GM12865 (cell line): Measurements from ENCODE around the gene MYO1A.

ENCODE experiments used
- DNase-seq: peaks from one replicate; pipeline ENCODE4 v3.0.0; 2010; ENCODE audit warnings: low read depth
- H3K4me3 ChIP-seq: 2 replicates; pipeline ENCODE4 v1.5.1; 2011; ENCODE audit warnings: mild to moderate bottlenecking, low read depth, low read length, control low read depth
- TF ChIP-seq, protein P1 (sequence below): IDR thresholded peaks from 2 replicates; pipeline ENCODE4 v1.5.1; 2011; ENCODE audit warnings: low read length, control low read depth, low read depth, inconsistent platforms; ENCODE audit not compliant: insufficient read depth; ENCODE audit errors: missing control alignments

Gene MYO1A

DNA sequence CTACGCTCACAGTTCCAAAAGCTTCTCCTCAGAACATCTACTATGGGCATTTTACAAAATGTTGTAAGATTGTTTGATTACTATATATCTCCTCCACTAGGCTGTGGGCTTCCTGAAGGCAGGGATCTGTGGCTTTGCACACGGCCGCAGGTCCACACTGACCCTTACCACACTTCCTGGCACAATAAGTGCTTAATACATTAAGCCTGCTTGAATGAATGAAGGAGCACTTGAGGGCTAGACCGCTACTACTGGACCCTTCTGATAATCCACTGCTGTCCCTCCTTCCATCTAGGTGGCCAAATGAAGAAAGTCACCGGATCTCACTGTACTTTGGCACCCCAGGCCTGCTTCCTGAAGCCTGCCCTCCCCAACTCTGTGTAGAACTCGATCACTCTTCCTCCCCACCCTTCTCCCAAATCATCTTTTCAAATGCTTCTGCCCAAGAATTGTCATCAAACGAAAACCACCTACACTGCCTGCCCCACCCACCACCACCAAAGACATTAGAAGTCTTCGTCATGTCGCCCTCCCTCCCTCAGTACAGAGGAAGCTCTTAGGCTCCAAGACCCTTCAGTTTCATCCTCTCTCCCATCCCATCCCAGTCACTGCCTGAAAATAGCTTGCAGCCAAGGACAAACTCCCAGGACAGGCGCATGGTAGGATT is 43.0 kb downstream of the MYO1A start:
- no peak for DNase-seq
- peak overlapping the region; percentile 54 for H3K4me3 ChIP-seq
- TF ChIP-seq, protein P1, sequence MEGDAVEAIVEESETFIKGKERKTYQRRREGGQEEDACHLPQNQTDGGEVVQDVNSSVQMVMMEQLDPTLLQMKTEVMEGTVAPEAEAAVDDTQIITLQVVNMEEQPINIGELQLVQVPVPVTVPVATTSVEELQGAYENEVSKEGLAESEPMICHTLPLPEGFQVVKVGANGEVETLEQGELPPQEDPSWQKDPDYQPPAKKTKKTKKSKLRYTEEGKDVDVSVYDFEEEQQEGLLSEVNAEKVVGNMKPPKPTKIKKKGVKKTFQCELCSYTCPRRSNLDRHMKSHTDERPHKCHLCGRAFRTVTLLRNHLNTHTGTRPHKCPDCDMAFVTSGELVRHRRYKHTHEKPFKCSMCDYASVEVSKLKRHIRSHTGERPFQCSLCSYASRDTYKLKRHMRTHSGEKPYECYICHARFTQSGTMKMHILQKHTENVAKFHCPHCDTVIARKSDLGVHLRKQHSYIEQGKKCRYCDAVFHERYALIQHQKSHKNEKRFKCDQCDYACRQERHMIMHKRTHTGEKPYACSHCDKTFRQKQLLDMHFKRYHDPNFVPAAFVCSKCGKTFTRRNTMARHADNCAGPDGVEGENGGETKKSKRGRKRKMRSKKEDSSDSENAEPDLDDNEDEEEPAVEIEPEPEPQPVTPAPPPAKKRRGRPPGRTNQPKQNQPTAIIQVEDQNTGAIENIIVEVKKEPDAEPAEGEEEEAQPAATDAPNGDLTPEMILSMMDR, result no peak

DNA sequence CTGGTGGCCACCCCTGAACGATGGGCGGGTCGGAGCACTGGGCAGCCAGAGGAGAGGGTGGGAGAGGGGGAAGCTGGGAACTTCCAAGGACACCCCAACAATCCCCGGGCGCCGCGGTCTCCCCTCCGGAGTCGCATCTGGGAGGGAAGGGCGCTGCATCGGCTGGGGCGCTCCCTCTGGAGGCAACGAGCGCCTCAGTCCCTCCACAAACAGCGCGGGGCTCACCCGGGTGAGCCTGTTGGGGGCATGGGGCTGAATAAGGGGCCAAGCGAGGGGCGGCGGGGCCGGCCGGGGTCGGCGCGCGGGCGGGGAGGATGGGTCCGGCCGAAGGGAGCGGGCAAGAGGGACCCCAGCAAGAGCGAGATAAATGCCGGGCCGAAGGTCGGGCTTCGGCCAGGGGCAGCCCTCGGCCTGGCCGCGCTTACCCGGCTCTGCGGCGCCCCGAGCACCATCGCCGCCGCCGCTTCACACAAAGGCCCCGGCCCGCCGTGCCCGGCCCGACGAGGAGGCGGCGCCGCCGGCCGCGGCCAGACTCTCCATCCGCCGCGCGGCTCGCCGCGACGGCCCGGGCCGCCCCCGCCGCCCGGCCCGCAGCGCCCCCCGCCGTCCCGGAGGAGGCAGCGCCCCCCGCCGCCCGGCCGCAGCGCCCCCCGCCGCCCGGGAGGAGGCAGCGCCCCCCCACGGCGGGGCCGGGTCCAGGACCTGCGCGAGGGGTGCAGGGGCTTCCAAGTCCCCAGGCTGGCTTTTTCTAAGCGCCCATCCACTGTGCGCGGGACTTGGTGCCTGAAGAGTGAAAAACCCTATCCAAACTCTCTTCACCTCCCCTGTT is 43.7 kb downstream of the MYO1A start, which contains the start of gene ZBTB39:
Gene ZBTB39, minus strand, starts transcription at position 567 of the 829 bp plus-strand sequence. CDS start 1,629 bp downstream, outside the sequence.
- TF ChIP-seq, protein P1, result peak; percentile 63
- peak within 1 kb of the TSS; percentile 83 for H3K4me3 ChIP-seq
- DNase-seq, result peak; percentile 79

DNA sequence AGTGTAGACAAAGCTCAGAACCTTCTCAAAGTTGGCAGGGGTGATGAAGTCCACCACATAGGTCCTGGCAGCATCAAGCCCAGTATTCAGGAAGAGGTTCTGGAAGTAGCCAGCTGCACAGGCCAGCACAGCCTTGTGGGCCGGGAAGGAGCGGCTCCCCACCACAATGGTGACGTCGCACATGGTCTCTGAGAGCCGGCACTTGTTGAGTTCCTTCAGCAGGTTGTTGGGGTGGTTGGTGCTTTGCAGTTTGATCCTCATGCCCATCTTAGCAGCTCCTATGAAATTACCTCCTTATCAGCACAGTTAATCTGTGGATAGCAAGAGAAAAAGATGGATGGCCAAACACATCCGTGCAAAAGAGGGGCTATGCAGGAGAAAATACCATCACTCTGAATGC is 45.3 kb downstream of the MYO1A start:
- no peak for DNase-seq
- no peak overlapping the region for H3K4me3 ChIP-seq
- TF ChIP-seq, protein P1, result no peak

- H3K4me3 ChIP-seq, result no peak overlapping the region
- TF ChIP-seq, protein P1, result no peak
- DNase-seq, result no peak
Observed at GRCh38 chr12:57003395-57003794, 46.5 kb downstream of the MYO1A start.

- TF ChIP-seq, protein P1, result peak; percentile 83
- DNase-seq, result peak; percentile 72
- no peak overlapping the region for H3K4me3 ChIP-seq
Observed at GRCh38 chr12:57001448-57001906, 48.5 kb downstream of the MYO1A start.

GRCh38 chr12:57000393-57000792 is 49.5 kb downstream of the MYO1A start:
- TF ChIP-seq, protein P1, result no peak
- no peak overlapping the region for H3K4me3 ChIP-seq
- no peak for DNase-seq
